ENCODE measurements around the gene C16orf82.
"Not testable (repeated sequence)": the region's sequence is repeated elsewhere in the genome, so short reads cannot be mapped to it uniquely, and the experiment has no call there.

The C16orf82 gene

GRCh38 chr16:27066668-27067537 is at the start of gene C16orf82:
TSS of gene C16orf82 (plus strand) at chr16:27066927.
- peak in 1 of 3 experiments; percentile 9 for DNase-seq

DNA sequence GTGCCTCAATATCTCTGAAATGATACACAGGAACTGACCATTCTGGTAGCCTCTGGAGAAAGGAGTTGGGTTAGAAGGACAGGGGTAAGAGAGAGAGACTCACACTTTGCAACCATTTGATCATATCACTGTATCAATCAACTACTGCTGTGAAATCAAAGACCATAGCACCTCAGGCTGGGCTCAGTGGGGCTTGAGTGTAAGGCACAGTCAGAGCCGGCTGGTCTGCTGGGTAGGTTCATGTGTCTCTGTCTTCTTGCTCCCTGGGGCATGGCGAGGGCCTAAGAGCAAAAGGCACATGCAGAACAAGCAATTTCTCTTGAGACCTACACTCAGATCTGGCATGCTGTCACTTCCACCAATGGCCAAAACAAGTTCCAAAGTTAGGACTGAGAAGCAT is 46.7 kb upstream of the C16orf82 start:
- DNase-seq: no peak

DNA sequence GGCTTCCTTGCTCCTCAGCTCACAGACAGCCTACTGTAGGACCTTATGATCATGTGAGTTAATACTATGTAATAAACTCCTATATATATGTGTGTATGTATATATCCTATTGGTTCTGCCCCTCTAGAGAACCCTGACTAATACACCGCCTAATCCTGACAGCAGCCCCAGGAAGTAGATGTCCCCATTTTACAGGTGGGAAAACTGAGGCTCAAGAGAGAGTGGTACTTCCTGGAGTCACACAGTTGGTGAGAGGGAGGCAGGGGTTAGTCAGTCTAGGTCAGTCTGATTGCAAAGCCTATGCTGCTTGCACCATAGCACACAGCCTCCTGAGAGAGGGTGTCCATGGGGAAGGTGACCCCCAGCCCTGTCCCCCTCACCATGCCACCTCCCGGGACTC is 42.7 kb upstream of the C16orf82 start:
- DNase-seq: no peak

GRCh38 chr16:27025581-27025980 is 41.1 kb upstream of the C16orf82 start:
- no peak for DNase-seq

DNA sequence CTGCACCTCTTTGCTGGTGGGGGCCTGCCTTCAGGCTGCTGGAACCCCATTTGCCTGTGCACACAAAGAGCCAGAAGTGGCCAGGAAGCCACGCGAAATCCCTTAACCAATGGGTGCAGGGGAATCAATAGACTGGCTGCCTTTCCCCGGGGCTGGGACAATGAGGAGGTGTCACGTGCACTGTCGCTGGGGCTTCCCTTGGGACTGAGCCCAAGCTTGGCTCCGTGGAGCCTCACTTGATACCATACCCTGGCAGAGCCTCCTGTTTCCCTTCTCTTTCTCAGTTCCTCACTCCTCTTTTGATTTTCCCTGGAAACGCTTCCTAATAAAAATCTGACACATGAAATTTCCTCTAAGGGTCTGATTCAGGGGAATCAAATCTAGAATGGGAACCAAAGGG is 38.8 kb upstream of the C16orf82 start:
- no peak for DNase-seq

- DNase-seq: no peak
Measured at GRCh38 chr16:27028591-27029110, 38.1 kb upstream of the C16orf82 start.

- DNase-seq: no peak
Measured at GRCh38 chr16:27029525-27029924, 37.2 kb upstream of the C16orf82 start.

DNA sequence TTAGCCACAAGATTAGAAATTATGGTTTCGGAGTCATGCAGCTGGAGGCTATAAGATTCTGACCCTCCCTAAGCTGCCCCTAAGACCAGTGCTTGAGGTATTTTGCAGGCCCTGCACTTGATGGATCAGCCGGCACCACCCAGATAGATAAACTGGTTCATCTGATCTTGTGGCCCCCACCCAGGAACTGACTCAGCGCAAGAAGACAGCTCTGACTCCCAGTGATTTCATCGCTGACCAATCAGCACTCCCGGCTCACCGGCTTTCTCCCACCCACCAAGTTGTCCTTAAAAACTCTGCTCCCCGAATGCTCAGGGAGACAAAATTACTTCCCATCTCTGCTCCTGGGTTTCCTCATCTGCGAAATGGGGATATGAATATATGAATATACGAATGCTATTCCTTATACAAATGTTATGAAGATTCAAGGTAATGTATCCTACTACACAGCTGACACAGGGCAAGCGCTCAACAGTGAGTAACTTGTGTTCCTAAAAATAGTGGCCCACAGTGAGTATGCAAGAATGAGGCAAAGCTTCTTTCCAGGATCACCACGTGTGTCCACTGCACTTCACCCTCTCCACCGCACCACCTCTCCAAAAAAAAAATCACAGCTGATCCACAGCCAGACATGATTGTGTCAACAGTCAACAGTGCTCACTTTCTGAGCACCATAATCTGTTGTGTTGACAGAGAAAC is 33.3 kb upstream of the C16orf82 start:
- no peak for DNase-seq

DNA sequence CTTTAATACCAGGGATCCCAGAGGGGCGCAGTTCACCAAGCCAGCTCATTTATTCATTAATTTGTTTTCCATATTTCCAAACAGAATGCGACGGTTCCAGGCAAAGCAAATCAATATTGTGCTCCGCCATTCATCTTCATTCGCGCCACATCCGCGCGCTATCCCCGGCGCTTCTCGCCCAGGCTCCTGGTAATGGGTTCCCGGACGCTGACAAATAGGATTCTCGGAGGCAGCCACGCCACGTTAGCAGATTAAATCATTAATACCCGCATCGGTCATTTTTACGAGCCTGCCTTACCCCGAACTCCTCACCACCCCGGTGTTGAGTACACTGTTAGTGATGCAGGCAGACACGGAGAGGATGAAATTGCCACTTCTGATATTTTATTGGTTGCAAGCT is 26.0 kb upstream of the C16orf82 start:
- no peak for DNase-seq

GRCh38 chr16:27046958-27047518 is 19.7 kb upstream of the C16orf82 start:
- DNase-seq: no peak

GRCh38 chr16:27048316-27048715 is 18.4 kb upstream of the C16orf82 start:
- no peak for DNase-seq

GRCh38 chr16:27049117-27049516 is 17.6 kb upstream of the C16orf82 start:
- DNase-seq: no peak

DNA sequence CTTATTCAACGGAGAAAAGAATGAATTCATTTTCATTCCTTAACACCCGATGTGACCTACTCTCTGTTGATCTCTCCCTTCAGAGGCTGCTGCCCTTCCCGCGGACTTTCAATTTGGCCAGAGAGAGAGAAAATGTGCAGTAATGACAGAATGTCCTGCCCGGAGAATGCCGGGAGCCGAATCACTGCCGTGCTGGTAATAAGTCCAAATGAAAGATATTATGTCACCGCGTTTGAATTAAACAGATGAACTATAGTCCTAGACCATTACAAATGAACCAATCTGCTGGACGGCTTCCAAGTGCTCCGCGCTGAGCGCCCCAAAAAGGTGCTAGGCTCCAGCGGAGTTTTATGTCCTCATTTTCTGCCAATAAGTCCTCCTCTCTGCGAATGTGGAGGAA is 14.7 kb upstream of the C16orf82 start:
- DNase-seq: no peak

- DNase-seq: no peak
Measured at GRCh38 chr16:27053996-27054395, 12.7 kb upstream of the C16orf82 start.

GRCh38 chr16:27058299-27058698 is 8.4 kb upstream of the C16orf82 start:
- no peak for DNase-seq

DNA sequence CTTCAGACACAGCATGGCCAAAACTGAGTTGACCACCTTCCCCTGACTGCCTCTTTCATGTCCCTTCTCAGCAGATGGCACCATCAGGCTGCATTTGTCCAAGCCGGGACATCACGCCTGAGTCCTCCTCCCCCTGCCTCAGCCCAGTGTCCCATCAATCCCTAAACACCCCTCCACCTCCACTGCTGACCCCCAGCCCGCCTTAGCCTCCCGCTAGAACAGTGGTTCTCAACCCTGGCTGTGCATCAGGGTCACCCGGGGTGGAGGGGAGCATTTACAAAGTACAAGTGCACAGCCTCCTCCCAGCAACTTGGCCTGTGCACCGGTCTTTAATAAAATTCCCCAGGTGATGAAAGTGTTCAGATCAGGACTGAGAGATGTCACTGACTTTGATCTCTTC is 4.0 kb downstream of the C16orf82 start:
- no peak for DNase-seq

DNA sequence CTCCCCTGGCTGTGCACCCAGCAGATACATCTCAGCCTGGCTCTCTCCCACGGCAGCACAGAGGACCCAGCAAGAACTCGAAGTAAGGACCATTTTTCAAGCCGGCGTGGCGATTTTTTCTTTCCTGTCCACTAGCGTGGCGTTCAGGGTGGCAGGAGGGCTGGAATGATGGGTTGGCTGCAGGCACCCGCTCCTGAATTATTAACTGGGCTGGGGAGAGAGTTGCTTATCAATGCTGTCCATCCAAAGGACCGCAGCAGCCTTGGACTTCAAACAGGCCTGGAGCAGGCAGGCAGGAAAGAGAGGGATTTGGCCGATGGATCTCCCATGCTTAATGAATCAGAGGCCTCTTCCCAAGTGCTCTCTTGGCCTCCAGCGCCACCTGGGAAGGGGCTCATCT is 7.0 kb downstream of the C16orf82 start:
- no peak for DNase-seq

DNA sequence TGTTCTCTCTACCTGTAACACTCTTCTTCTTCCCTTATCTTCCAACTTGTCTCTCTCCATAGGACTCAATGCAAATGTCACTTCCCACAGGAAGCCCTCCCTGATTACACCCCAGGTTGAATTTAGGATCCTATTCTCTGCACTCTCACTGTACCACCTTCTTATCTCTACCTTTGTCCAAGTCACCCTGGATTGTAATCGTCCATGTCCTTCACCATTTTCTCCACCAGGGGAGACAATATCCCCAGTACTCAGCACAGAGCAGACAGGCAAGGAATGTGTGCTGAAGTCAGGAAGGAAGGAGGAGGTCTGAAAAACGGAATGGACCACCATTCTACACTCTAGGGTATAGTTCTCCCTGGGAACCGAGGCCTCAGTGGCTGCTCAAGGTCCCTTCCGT is 14.2 kb downstream of the C16orf82 start:
- no peak for DNase-seq

DNA sequence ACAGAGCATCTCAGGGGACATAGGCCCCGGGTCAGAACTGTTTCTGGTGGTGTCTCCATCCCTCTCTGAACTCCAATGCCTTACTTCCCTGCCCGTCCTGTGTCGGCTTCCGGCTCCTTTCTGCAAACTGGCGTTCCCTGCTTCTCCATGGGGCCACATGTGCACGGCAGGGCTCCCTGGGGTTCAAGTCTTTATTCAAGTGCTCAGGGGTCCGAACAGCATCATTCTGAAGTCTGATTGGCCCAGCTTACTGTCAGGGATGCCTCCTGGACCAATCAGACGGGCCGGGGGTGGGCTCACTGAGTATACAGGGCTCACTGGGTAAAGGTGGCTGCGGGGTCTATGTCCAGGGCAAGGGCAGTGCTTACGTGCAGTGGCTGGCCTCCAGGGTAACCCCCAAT is 17.1 kb downstream of the C16orf82 start:
- DNase-seq: no peak

- no peak for DNase-seq
Measured at GRCh38 chr16:27084307-27085028, 17.7 kb downstream of the C16orf82 start.

- DNase-seq: no peak
Measured at GRCh38 chr16:27085182-27085581, 18.5 kb downstream of the C16orf82 start.

- not testable (repeated sequence) for DNase-seq
Measured at GRCh38 chr16:27086031-27086430, 19.3 kb downstream of the C16orf82 start.

GRCh38 chr16:27088216-27088615 is 21.5 kb downstream of the C16orf82 start:
- no peak for DNase-seq
